HEK293T (cell line): Measurements from ENCODE around the gene ANKRD24.
A peak's percentile ranks its signal among the peaks of the same experiment; 100 is the strongest.

Experiments
- ARNT ChIP-seq: fragments of 450-650 bp; IDR thresholded peaks from 2 replicates; pipeline ENCODE4 v1.6.1; 2017; ENCODE audit warnings: mild to moderate bottlenecking
- BHLHE40 ChIP-seq: fragments of 450-650 bp; IDR thresholded peaks from 2 replicates; pipeline ENCODE4 v1.6.1; 2016; ENCODE audit warnings: mild to moderate bottlenecking, moderate library complexity, borderline replicate concordance
- CTBP1 ChIP-seq: fragments of 450-650 bp; IDR thresholded peaks from 2 replicates; pipeline ENCODE4 v1.6.1; 2016; ENCODE audit warnings: borderline replicate concordance
- ELF4 ChIP-seq: fragments of 450-650 bp; IDR thresholded peaks from 2 replicates; pipeline ENCODE4 v1.6.1; 2017; ENCODE audit warnings: antibody characterized with exemption
- FOXA1 ChIP-seq: fragments of 450-650 bp; IDR thresholded peaks from 2 replicates; pipeline ENCODE4 v1.6.1; 2016; ENCODE audit warnings: mild to moderate bottlenecking
- FOXK2 ChIP-seq: fragments of 450-650 bp; IDR thresholded peaks from 2 replicates; pipeline ENCODE4 v1.6.1; 2016; ENCODE audit warnings: mild to moderate bottlenecking
- FOXM1 ChIP-seq: fragments of 450-650 bp; IDR thresholded peaks from 2 replicates; pipeline ENCODE4 v1.6.1; 2017; ENCODE audit warnings: mild to moderate bottlenecking, borderline replicate concordance
- HDGF ChIP-seq: fragments of 450-650 bp; IDR thresholded peaks from 2 replicates; pipeline ENCODE4 v1.6.1; 2017; ENCODE audit warnings: antibody characterized with exemption, borderline replicate concordance
- NFRKB ChIP-seq: fragments of 450-650 bp; IDR thresholded peaks from 2 replicates; pipeline ENCODE4 v1.6.1; 2016; ENCODE audit warnings: mild to moderate bottlenecking, moderate library complexity
- SP1 ChIP-seq: fragments of 450-650 bp; IDR thresholded peaks from 2 replicates; pipeline ENCODE4 v1.6.1; 2017
- SUZ12 ChIP-seq: fragments of 450-650 bp; IDR thresholded peaks from 2 replicates; pipeline ENCODE4 v1.6.1; 2016; ENCODE audit warnings: mild to moderate bottlenecking
- TF ChIP-seq, protein P1 (sequence below): fragments of 450-650 bp; IDR thresholded peaks from 2 replicates; pipeline ENCODE4 v1.6.1; 2016

DNA sequence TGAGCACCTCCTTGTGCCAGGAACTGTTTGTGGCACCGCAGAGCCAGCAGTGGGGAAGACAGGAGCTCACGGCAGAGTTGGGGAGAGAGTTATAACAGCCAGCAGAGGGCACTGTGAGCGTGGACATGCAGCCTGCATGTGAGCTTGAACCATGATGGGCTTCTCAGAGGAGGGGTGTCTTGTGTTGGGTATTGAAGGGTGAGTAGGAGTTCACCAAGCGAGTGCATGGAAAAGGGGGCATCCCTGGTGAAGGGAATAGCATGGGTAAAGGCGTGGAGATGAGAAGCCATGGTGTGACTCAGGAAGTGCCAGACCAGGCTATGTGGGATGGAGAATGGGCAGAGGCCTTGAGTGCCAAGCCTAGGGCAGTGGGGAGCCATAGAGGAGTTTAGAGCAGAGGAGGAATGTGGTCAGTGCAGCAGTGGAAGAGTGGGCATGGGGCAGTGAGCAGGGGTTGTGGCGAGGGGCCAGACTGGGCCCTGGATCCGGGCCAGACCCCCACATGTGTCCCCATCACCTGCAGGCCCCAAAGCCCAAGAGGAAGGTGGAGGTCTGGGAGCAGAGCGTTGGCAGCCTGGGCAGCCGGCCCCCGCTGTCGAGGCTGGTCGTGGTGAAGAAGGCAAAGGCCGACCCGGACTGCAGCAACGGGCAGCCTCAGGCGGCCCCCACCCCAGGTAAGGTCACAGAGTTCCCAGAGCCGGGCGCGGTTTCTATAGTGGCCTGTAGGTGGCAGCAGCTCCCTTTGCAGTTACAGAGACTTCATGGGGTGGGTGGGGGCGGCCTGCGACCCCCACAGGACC lies 84.8 kb downstream of the ANKRD24 start:
- TF ChIP-seq BHLHE40 (no peak), SP1 (no peak), FOXM1 (peak; percentile 63; the same call in 1 of the 2 replicates), FOXK2 (no peak), SUZ12 (no peak), FOXA1 (no peak), HDGF (no peak), ARNT (no peak), ELF4 (no peak), NFRKB (no peak), CTBP1 (no peak)
- TF ChIP-seq, protein P1, sequence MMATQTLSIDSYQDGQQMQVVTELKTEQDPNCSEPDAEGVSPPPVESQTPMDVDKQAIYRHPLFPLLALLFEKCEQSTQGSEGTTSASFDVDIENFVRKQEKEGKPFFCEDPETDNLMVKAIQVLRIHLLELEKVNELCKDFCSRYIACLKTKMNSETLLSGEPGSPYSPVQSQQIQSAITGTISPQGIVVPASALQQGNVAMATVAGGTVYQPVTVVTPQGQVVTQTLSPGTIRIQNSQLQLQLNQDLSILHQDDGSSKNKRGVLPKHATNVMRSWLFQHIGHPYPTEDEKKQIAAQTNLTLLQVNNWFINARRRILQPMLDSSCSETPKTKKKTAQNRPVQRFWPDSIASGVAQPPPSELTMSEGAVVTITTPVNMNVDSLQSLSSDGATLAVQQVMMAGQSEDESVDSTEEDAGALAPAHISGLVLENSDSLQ, result no peak
